Measurements from ENCODE around the gene CSAD. TPM values are rescaled to one million over a fixed set of nuclear protein-coding genes. Genes with fewer than 3 reads are reported as not detected.

CSAD gene
- total RNA-seq, 4 donors from 2014 or later = 4.1 to 67.6 (median 42.6) TPM

- Histone ChIP-seq H3K9me3 (no peaks in the 10 kb centered on the region), H3K4me1 (peaks cover 8 to 19% of the 10 kb centered on the region in 2 donors), H3K27me3 (no peaks in the 10 kb centered on the region), H3K27ac (no peak overlapping the region), H3K36me3 (no peaks in the 10 kb centered on the region), H3K4me3 (no peak overlapping the region)
- no peak for DNase-seq
- intact Hi-C loops (cut with DNase I; ENCODE audit: low total_unique reads) = no loop called here
- TF ChIP-seq POLR2A (IDR thresholded peaks at IDR 0.05) = no peak
- TF ChIP-seq CTCF (IDR thresholded peaks at IDR 0.05) = no peak
These were observed 46.6 kb upstream of the CSAD start for GRCh38 chr12:53227341-53227740.

- TF ChIP-seq POLR2A (IDR thresholded peaks at IDR 0.05) (no peak), CTCF (IDR thresholded peaks at IDR 0.05) (no peak)
- no peaks in the 10 kb centered on the region for H3K36me3 ChIP-seq
- H3K9me3 ChIP-seq = no peaks in the 10 kb centered on the region
- intact Hi-C loops (cut with DNase I; ENCODE audit: low total_unique reads) = no loop called here
- peaks cover 8 to 24% of the 10 kb centered on the region in 2 donors for H3K4me1 ChIP-seq
- H3K4me3 ChIP-seq = no peak overlapping the region
- DNase-seq = no peak
- no peaks in the 10 kb centered on the region for H3K27me3 ChIP-seq
- H3K27ac ChIP-seq = no peak overlapping the region
These were observed 46.1 kb upstream of the CSAD start for GRCh38 chr12:53226815-53227214.

- intact Hi-C loops (cut with DNase I; ENCODE audit: low total_unique reads) = no loop called here
- no peak overlapping the region for H3K4me3 ChIP-seq
- no peaks in the 10 kb centered on the region for H3K27me3 ChIP-seq
- no peaks in the 10 kb centered on the region for H3K36me3 ChIP-seq
- H3K27ac ChIP-seq = peak overlapping the region in 1 of 2 donors; percentile 99
- no peaks in the 10 kb centered on the region for H3K9me3 ChIP-seq
- no peak for DNase-seq
- peaks cover 8 to 25% of the 10 kb centered on the region in 2 donors for H3K4me1 ChIP-seq
- no peak for TF ChIP-seq CTCF (IDR thresholded peaks at IDR 0.05)
These were observed 45.1 kb upstream of the CSAD start for GRCh38 chr12:53225635-53226424.

- H3K4me1 ChIP-seq = peaks cover 8 to 25% of the 10 kb centered on the region in 2 donors
- H3K27me3 ChIP-seq = no peaks in the 10 kb centered on the region
- H3K27ac ChIP-seq = peak overlapping the region; percentile 99
- TF ChIP-seq CTCF (IDR thresholded peaks at IDR 0.05) (no peak), POLR2A (IDR thresholded peaks at IDR 0.05) (no peak)
- H3K4me3 ChIP-seq = no peak overlapping the region
- no peaks in the 10 kb centered on the region for H3K36me3 ChIP-seq
- no peaks in the 10 kb centered on the region for H3K9me3 ChIP-seq
- intact Hi-C loops (cut with DNase I; ENCODE audit: low total_unique reads) = no loop called here
- DNase-seq = no peak
These were observed 44.3 kb upstream of the CSAD start for GRCh38 chr12:53224897-53225634.

Data from uterus (tissue), 4 donors.